ENCODE results near the gene COBL.

Gene COBL

DNA sequence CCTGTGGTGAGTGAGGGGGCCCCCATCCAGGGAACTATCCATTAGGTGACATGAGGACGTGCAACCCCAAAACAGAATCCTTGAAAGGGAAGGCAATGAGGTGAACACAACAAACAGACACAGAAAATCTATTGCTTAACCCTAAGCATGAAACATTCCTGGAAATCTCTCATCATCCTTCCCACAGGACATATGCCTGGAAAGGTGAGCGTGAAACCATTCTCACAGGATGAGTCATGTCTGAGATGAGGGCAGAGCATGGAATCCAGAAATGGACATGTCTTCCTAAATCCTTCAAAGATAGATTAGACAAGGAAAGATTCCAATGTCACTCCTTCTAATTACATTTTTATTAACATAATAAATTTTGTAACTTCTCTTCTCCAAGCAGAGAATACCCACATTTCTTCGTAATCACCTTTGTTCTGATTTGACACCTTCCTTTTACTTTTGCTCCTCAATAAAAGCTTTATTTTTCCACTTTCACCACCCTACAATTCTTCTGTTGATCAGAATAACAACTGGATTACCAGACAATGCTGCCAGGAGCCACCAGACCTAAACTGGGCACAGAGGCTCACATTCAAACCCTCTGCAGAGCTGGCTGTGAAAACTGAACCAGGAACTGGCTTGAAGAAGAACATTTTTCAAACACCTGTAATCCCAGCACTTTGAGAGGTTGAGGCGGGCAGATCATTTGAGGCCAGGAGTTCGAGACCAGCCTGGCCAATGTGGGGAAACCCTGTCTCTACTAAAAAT lies 67.2 kb downstream of the COBL start:
- TF ChIP-seq, protein P1, sequence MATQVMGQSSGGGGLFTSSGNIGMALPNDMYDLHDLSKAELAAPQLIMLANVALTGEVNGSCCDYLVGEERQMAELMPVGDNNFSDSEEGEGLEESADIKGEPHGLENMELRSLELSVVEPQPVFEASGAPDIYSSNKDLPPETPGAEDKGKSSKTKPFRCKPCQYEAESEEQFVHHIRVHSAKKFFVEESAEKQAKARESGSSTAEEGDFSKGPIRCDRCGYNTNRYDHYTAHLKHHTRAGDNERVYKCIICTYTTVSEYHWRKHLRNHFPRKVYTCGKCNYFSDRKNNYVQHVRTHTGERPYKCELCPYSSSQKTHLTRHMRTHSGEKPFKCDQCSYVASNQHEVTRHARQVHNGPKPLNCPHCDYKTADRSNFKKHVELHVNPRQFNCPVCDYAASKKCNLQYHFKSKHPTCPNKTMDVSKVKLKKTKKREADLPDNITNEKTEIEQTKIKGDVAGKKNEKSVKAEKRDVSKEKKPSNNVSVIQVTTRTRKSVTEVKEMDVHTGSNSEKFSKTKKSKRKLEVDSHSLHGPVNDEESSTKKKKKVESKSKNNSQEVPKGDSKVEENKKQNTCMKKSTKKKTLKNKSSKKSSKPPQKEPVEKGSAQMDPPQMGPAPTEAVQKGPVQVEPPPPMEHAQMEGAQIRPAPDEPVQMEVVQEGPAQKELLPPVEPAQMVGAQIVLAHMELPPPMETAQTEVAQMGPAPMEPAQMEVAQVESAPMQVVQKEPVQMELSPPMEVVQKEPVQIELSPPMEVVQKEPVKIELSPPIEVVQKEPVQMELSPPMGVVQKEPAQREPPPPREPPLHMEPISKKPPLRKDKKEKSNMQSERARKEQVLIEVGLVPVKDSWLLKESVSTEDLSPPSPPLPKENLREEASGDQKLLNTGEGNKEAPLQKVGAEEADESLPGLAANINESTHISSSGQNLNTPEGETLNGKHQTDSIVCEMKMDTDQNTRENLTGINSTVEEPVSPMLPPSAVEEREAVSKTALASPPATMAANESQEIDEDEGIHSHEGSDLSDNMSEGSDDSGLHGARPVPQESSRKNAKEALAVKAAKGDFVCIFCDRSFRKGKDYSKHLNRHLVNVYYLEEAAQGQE (IDR thresholded peaks at IDR 0.05; ENCODE audit: low read depth) = no peak
- no peak for TF ChIP-seq YY1 (IDR thresholded peaks at IDR 0.05; ENCODE audit: low read depth)
- TF ChIP-seq NFIC (IDR thresholded peaks at IDR 0.05) = no peak
- TF ChIP-seq FOXM1 (IDR thresholded peaks at IDR 0.05; ENCODE audit: borderline replicate concordance, low read depth) = no peak
- TF ChIP-seq ZBTB7A (IDR thresholded peaks at IDR 0.05; ENCODE audit: low read depth) = no peak
- TF ChIP-seq RAD21 (IDR thresholded peaks at IDR 0.05; ENCODE audit: low read depth) = no peak
- TF ChIP-seq, protein P2, sequence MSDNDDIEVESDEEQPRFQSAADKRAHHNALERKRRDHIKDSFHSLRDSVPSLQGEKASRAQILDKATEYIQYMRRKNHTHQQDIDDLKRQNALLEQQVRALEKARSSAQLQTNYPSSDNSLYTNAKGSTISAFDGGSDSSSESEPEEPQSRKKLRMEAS (IDR thresholded peaks at IDR 0.05) = no peak
- TF ChIP-seq TEAD4 (IDR thresholded peaks at IDR 0.05) = no peak
- no peak for TF ChIP-seq CREB1 (IDR thresholded peaks at IDR 0.05; ENCODE audit: low read depth)
- no peak for TF ChIP-seq TCF12 (IDR thresholded peaks at IDR 0.05; ENCODE audit: low read depth)
- no peak for TF ChIP-seq CEBPB (IDR thresholded peaks at IDR 0.05)
- TF ChIP-seq, protein P3, sequence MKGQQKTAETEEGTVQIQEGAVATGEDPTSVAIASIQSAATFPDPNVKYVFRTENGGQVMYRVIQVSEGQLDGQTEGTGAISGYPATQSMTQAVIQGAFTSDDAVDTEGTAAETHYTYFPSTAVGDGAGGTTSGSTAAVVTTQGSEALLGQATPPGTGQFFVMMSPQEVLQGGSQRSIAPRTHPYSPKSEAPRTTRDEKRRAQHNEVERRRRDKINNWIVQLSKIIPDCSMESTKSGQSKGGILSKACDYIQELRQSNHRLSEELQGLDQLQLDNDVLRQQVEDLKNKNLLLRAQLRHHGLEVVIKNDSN (IDR thresholded peaks at IDR 0.05) = no peak

DNA sequence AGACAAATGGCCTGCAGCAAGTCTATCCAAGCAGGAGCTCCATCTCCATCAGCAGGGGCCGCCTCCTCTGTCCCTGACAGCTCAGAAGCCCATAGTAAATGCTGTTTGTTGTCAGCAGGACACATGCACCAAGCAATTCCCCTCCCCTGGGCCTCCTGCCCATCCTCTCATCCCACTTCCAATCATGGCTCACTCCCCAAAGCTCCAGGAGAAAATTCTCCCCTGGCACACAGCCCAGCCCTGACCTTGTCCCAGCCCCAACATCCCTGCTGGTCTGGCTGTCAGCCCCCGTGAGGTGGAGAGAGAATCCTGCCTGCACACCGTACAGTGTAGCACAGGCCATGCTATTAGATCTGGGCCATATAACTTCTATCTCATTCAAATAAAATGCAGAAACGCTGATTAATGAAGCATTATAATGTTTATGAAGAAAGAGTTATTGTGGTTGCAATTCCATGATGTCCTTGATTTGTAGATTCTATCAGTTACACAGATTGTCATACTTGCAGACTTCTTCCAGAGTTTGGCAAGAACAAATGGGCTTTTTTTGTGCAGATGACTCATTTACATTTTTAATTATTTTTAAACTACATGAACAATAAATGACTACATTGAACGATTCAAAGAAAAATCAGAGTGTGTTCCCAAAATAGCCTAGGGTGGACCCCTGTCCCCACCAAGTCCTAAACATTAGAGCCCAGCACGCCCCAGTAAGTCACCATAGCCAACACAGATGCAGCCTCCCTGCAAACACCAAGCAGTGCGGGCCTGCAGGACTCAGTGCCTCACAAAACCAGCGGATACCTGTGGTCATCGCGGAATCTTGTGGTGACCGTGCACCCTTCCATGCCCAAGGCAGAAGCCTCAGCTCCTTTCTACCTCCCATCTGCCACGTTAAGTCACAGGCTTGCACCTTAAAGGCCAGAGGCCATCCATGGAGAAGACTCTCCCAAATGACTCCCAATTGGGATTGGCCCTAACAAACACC lies 70.1 kb downstream of the COBL start:
- TF ChIP-seq YY1 (IDR thresholded peaks at IDR 0.05; ENCODE audit: low read depth) = no peak

DNA sequence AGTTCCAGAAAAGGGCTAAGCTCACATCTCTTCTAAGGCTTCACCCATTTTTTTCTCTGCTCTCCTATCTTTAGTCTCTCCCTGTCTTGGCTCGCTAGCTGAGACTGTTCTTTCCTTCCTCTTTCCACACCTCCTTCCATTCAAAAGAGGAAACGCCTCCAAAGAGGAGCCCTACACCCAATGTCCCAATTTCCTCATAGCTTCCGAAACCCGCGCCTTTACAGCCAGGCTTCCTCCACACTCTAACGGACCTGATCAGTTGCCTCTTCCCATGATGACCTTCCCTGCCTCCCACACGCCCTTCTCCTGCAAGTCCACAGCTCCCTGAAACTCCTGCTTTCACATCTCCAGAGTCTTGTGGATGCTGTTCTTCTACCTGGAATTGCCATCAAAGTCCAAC lies 71.7 kb downstream of the COBL start:
- no peak for TF ChIP-seq EGR1 (IDR thresholded peaks at IDR 0.05)
- TF ChIP-seq EP300 (IDR thresholded peaks at IDR 0.05; ENCODE audit: borderline replicate concordance) = no peak
- TF ChIP-seq, protein P2 (IDR thresholded peaks at IDR 0.05) = no peak
- TF ChIP-seq NFIC (IDR thresholded peaks at IDR 0.05) = no peak
- no peak for TF ChIP-seq RAD21 (IDR thresholded peaks at IDR 0.05; ENCODE audit: low read depth)
- TF ChIP-seq CEBPB (IDR thresholded peaks at IDR 0.05) = no peak
- TF ChIP-seq ZBTB7A (IDR thresholded peaks at IDR 0.05; ENCODE audit: low read depth) = no peak
- no peak for TF ChIP-seq FOXM1 (IDR thresholded peaks at IDR 0.05; ENCODE audit: borderline replicate concordance, low read depth)
- TF ChIP-seq TEAD4 (IDR thresholded peaks at IDR 0.05) = no peak
- no peak for TF ChIP-seq YY1 (IDR thresholded peaks at IDR 0.05; ENCODE audit: low read depth)
- TF ChIP-seq TAF1 (IDR thresholded peaks at IDR 0.05; ENCODE audit: low read depth) = no peak
- no peak for TF ChIP-seq CREB1 (IDR thresholded peaks at IDR 0.05; ENCODE audit: low read depth)
- TF ChIP-seq, protein P1 (IDR thresholded peaks at IDR 0.05; ENCODE audit: low read depth) = no peak
- no peak for TF ChIP-seq TCF12 (IDR thresholded peaks at IDR 0.05; ENCODE audit: low read depth)
- TF ChIP-seq, protein P3 (IDR thresholded peaks at IDR 0.05) = no peak

DNA sequence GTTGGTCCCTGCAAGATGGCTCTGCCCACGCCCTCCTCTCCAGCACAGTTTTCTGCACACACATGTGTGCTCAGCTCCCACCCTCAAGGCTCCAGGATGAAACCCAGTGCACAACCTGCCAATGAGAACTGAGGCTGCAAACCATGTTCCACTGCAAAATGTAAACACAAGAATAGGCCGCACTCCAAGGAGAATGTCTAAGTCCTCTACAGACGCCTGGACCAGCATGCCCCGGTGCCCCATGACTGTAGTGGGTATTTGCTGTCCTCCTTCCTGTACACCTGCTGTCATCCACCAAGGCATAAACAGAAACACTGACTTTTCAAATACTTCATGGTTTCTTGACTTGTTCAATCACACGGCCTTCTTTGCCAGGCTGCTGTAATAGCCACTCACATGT lies 72.6 kb downstream of the COBL start:
- TF ChIP-seq NFIC (IDR thresholded peaks at IDR 0.05) (no peak), TCF12 (IDR thresholded peaks at IDR 0.05; ENCODE audit: low read depth) (no peak), CEBPB (IDR thresholded peaks at IDR 0.05) (no peak), EP300 (IDR thresholded peaks at IDR 0.05; ENCODE audit: borderline replicate concordance) (no peak), RAD21 (IDR thresholded peaks at IDR 0.05; ENCODE audit: low read depth) (no peak), EGR1 (IDR thresholded peaks at IDR 0.05) (no peak), TEAD4 (IDR thresholded peaks at IDR 0.05) (no peak), FOXM1 (IDR thresholded peaks at IDR 0.05; ENCODE audit: borderline replicate concordance, low read depth) (no peak), ZBTB7A (IDR thresholded peaks at IDR 0.05; ENCODE audit: low read depth) (no peak), YY1 (IDR thresholded peaks at IDR 0.05; ENCODE audit: low read depth) (no peak), CREB1 (IDR thresholded peaks at IDR 0.05; ENCODE audit: low read depth) (no peak)
- TF ChIP-seq, protein P1 (IDR thresholded peaks at IDR 0.05; ENCODE audit: low read depth) = no peak
- TF ChIP-seq, protein P3 (IDR thresholded peaks at IDR 0.05) = no peak
